Aortic smooth muscle cell (primary cell): ENCODE data around the gene MREG. TPM values are rescaled to one million over a fixed set of nuclear protein-coding genes. Genes with fewer than 3 reads are reported as not detected.

Source experiments
- total RNA-seq: library from RNA; depleted of rRNA; stranded (reverse); fragments of >200 nt; gene quantifications from 2 replicates; pipeline ENCODE4 v1.2.3, GENCODE V29; 2014

MREG gene
- total RNA-seq, result 1.2 and 1.7 TPM in 2 replicates

GRCh38 chr2:216013080-216013909 lies at the start of gene MREG:
MREG (minus strand) TSS chr2:216013551; CDS start chr2:216013327, 224 bp downstream.

Other genes with a start within 250 kb of the MREG start
- gene PECR, start 68.3 kb upstream of the MREG start, total RNA-seq, result 11.6 and 15.7 TPM in 2 replicates
- gene TMEM169, start 68.4 kb upstream of the MREG start, total RNA-seq, result 0.40 and 0.56 TPM in 2 replicates
- gene XRCC5, start 95.8 kb upstream of the MREG start, total RNA-seq, result 219 and 245 TPM in 2 replicates